SH-SY5Y (cell line): ENCODE measurements around the gene EFCAB8.

ENCODE experiments used
- GATA2 ChIP-seq: IDR thresholded peaks from 2 replicates; pipeline ENCODE4 v1.6.1; 2011; ENCODE audit warnings: mild to moderate bottlenecking, low read depth, low read length
- GATA3 ChIP-seq: IDR thresholded peaks from 2 replicates; pipeline ENCODE4 v1.6.1; 2011; ENCODE audit warnings: low read depth, mild to moderate bottlenecking, low read length, moderate library complexity

The EFCAB8 gene

DNA sequence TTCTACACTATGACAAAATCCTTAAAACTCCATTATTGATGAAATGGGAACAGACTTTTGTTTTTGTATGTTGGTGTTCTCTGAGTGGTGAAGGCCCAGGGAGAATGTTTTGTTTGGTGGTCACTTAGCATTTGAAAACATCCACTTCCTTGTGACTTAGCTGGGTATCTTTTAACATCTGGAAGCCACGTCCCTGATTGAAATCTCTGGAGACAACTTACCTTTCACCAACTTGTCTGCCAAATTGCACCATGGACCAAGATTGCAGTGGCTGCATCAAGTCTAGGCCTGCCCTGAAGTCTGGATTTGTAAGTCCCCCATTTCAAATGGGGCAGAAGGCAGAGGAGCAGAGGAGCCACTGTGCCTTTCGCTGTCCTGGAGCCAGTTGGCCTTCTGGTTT is 534 bp upstream of the EFCAB8 start:
- no peak for TF ChIP-seq GATA3
- TF ChIP-seq GATA2 = no peak

DNA sequence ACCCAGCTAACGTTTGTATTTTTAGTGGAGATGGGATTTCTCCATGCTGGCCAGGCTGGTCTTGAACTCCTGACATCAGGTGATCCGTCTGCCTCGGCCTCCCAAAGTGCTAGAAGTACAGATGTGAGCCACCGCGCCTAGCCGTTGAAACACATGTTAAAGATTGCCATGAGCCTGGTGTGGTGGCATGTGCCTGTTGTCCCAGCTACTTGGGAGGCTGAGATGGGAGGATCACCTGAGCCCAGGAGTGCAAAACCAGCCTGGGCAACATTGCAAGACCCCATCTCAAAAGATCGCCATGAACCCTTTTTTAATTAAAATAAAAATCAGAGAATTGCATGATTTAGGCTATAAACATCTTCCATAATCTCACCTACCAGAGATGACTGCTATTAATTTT is 2.7 kb downstream of the EFCAB8 start:
- TF ChIP-seq GATA3 (no peak), GATA2 (no peak)

DNA sequence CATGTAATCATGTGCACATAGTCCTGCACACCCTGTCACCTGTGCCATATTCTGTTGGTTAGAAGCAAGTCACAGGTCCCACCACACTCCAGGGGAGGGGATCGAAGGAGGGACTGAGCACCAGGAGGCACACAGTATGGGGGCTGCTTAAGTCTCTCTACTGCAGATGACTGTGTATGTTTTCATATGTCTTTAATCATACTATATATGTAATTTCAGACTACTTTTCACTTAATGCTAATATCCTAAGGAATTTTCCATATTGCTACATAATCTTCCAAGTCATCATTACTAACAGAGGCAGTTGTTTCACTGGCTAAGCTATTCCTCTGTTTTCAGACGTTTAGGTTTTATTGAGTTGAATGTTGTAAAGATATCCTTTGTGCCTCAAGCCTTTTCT is 10.8 kb downstream of the EFCAB8 start:
- TF ChIP-seq GATA2 (no peak), GATA3 (no peak)

DNA sequence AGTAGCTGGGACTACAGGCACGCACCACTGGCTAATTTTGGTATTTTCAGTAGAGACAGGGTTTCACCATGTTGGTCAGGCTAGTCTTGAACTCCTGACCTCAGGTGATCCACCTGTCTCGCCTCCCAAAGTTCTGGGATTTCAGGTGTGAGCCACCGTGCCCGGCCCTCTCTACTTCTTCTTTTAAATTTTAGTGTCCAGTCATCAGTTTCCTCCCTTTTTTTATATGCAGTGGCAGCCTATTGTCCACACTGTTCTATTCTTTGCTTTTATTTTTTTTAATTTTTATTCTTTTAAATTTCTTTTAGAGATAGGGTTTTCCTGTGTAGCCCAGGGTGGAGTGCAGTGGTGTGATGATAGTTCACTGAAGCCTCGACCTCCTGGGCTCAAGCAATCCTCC is 12.3 kb downstream of the EFCAB8 start:
- TF ChIP-seq GATA3 = no peak
- no peak for TF ChIP-seq GATA2

DNA sequence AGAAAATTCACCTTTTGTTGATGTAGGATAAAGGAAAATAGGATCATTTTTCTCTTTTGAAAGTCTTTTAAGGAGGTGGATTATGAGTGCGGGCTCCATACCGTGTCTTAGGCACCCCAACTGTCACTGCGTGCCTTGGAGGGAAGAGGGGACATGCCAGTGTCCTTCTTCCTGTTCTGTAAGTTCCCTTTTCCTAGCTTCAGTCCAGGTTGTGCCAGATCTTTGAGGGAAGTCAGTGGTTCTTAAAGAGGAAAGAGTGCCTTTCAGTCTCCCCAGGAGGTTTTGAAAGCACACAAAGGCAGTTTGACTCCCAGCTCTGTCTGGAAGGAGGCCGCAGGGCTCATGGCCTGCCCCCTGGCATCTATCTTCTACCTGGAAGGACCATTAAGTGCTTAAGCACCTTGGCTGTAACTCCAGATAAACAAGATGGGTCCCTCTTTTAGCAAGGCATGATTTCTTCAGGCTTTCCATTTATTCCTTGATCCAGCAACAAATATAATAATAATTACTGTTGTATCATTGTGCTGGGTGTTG is 13.0 kb downstream of the EFCAB8 start:
- TF ChIP-seq GATA2 = no peak
- TF ChIP-seq GATA3 = no peak

DNA sequence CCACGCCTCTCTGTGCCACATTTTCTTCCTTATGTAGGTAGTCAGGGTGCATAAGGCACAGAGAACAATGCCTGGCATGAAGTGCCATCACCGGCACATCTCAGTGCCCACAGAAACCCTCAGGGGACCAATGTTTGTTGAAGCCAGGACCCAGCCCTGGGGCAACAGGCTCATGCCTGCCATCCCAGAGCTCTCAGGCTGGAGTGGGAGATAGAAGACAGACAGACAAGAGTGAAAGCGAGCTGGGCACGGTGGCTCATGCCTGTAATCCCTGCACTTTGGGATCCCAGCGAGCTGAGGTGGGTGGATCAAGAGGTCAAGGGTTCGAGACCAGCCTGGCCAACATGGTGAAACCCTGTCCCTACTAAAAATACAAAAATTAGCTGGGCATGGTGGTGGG is 13.5 kb downstream of the EFCAB8 start:
- TF ChIP-seq GATA3 (no peak), GATA2 (no peak)

DNA sequence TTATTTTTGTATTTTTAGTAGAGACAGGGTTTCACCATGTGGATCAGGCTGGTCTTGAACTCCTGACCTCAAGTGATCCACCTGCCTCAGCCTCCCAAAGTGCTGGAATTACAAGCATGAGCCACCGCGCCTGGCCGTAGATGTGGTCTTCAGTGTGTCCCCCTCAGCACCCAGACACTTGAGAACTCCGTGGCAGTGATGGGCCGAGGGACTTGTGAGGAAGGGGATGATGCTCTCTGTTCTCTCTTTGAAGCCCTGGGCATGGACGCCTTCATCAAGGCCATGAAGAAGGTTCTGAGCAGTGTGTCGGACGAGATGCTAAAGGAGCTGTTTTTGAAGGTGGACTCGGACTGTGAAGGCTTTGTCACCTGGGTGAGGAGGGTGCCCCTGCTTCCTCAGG is 16.9 kb downstream of the EFCAB8 start:
- no peak for TF ChIP-seq GATA3
- TF ChIP-seq GATA2 = no peak

DNA sequence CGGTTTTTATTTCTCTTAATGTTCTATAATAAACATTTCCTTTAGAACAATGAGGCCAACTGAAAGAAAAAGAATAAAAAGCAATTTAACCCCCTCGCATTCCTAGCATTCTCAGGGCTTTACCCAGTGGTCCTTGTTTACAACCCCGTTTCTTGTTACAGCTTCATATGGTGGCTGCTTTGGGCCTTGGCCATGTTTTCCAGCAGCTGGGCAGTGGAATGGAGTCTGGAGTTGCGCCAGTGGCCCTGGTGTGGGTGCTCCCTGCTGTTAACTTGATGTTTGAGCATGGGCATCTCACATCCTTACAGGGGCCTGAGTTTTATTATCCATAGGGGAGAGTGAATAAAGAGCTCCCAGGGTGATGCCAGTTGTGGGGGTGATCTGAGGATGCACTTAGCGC is 18.8 kb downstream of the EFCAB8 start:
- TF ChIP-seq GATA3 (no peak), GATA2 (no peak)

DNA sequence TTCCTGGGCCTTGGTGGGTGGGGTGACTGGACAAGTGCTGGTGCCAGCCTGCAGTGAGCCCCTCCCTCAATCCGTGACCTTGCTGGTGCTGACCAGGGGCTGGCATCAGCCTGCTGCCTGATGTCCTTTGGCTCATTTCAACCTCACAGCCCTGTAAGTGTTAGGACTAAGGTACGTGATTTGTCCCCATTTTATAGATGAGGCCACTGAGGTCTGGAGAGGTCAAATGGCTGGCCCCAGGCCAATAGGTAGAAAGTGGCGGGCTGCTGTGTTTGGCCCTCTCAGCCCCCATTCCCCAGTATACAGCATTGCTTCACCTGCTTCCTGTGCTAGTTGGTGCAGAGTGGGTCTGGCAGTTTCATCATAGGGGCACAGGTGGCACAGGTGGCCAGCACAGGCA is 20.1 kb downstream of the EFCAB8 start:
- no peak for TF ChIP-seq GATA3
- no peak for TF ChIP-seq GATA2

DNA sequence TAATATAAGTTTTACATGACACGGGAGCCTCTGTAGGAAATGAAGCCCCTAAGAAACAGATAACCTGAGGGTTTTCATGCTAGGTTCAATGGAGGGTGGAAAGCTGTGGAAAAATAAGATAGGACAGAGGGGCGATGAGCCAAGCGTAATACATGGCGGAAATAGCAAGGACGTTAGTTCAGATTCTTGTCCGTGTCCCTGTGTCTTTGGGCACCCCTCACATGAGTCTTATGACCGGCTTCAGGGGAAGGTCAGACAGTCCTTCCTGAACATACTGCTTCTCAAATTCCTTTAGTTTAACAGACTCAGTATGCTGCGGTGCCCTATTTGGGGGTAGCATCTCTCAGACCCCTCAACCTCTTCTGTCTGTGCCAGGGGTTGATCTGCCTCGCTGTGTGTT is 20.8 kb downstream of the EFCAB8 start:
- TF ChIP-seq GATA3 (no peak), GATA2 (no peak)

DNA sequence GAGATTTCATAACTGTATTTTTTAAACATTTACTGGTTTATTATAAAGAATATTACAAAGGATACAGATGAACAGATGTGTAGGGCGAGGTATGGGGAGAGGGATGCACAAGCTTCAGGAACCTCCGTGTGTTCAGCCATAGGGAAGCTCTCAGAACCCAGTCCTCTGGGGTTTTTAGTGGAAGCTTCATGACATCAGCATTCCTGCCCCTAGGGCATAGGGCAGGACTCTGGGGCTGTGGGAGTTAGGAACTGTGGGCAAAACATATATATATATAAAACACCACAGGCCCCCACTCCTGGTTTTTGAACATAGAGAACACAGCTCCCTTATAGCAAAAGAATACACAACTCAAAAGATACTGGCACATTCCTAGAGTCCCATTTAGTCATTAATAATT is 21.9 kb downstream of the EFCAB8 start:
- TF ChIP-seq GATA2 (no peak), GATA3 (no peak)

DNA sequence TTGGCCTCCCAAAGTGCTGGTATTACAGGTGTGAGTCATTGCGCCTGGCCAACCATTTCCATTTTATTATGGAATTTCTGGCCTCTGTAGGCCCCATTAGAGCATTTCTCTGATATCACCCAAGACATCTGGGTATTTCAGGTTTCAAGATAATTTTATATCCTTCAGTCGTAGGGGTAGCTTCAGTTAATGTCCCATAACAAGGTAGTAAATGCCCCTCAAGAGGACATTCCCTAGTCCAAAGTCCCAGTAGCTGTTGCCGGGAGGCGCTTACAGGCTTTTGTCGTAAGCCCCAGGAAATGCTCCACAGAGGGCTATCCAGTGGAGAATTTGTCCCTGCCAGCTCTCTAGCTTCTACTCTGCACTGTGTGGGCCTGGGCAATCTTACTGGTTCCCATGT is 24.4 kb downstream of the EFCAB8 start:
- TF ChIP-seq GATA3 (no peak), GATA2 (no peak)

DNA sequence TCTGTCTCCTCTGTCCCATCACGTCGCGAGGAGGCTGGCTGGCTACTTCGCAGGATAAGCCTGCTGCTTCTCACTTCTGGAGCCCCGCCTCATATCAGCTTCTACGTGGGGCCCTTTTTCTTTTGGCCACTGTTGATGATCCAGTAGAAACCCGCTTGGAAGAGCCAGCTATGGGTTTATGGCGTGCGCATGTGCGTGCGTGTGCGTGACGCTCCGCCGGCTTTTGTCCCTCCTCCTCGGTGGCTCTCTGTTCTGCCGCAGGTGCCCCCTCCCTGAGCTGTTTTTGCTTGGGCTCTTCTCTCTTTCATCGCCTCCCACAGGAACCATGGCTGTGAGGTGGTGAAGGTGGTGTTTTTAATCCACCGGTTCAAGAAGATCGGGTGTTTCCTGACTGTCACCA is 26.5 kb downstream of the EFCAB8 start:
- no peak for TF ChIP-seq GATA2
- TF ChIP-seq GATA3 = no peak

DNA sequence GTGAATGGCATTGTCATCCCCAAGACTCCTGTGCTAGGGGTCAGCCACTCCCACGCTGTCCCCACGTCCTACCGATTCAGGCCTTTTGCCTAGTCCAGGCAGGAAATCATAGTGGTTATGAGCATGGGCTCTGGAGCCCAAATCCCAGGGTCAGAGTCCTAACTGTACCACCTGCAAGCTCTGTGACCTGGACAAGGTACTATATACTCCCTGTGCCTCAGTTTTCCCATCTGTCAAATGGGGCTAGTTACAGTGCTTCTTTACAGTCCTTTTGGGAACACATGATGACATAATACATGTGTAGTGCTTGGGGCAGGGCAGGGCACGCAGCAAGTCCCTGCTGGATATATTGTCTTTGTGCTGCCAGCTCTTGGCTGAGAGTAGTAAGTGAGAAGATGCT is 27.2 kb downstream of the EFCAB8 start:
- TF ChIP-seq GATA2 = no peak
- TF ChIP-seq GATA3 = no peak

DNA sequence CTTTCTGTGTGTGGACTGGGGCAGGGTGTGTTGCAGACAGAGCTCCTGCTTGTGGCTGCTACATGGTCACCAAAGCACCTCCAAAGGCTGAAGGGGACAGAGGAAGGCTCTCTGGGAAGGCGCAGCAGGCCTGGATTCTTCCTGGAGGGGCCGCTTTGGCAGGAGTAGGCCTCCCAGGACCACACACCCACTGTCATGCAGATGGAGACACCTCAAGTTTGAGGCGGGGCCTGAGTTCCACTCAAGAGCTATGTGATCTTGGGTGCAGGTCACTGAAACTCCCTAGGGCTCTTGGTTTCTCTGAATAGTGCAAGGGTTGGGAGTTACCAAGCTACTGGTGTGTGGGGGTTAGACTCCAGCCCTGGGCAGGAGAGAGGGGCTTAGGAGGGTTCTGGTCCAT is 27.9 kb downstream of the EFCAB8 start:
- no peak for TF ChIP-seq GATA3
- TF ChIP-seq GATA2 = no peak

DNA sequence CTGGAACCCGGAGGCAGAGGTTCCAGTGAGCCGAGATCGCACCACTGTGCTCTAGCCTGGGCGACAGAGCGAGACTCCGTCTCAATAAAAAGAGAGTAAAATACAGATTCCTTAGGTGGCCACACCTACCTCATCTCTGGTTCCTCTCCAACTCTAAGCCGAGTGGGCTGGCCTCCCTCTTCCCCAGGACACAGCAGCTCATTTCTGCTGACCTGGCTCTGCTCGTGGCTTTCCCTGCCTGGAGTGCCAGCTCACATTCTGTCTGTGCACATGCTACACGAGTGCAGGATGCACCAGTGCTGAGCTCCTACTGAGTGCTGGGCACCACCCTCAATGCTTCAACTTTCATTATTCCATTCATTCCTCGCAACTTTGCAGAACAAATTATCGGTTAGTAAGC is 28.8 kb downstream of the EFCAB8 start:
- TF ChIP-seq GATA3 (no peak), GATA2 (no peak)
